GM21825 (cell line): ENCODE data around the gene KRTAP4-3.
"Not testable (repeated sequence)": the region's sequence is repeated elsewhere in the genome, so short reads cannot be mapped to it uniquely, and the experiment has no call there.

ENCODE experiments used
- ATAC-seq: cut with Tn5 transposase; IDR thresholded peaks from one replicate; pipeline ENCODE4 v1.9.1; 2021; ENCODE audit warnings: mild to moderate bottlenecking, moderate library complexity; ENCODE audit not compliant: unreplicated experiment

Gene KRTAP4-3

DNA sequence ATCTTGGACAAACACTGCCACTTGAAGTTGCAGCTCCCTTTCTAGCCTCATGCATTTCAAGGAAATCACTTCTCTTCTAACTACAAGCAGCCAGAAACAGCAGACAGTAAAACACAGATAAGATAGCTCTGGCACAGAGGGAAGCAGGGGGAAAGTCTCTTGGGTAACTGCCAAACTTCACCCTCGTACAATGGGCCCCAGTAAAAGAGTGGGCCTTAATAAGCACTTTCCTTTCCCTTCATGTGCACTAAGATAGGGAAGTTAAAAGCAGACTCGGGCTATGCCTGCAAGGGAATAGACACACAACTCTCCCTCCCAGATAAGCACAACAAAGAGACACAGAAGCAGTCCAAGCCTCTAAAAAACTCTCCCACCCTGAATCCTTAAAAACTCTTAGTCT is 14.2 kb downstream of the KRTAP4-3 start:
- no peak for ATAC-seq

DNA sequence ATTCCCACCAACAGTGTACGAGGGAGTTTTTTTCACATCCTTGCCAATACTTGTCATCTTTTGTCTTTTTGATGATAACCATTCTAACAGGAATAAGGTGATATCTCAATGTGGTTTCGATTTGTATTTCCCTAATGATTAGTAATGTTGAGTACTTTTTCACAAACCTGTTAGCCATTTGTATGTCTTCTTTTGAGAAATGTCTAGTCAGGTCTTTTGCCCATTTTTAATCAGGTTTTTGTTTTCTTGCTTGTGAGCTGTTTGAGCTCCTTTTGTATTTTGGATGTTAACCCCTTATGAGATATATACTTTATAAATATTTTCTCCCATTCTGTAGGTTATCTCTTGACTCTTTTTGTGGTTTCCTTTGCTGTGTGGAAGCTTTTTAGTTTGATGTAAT is 16.5 kb downstream of the KRTAP4-3 start:
- no peak for ATAC-seq

GRCh38 chr17:41150026-41150425 is 18.0 kb downstream of the KRTAP4-3 start:
- ATAC-seq = no peak

DNA sequence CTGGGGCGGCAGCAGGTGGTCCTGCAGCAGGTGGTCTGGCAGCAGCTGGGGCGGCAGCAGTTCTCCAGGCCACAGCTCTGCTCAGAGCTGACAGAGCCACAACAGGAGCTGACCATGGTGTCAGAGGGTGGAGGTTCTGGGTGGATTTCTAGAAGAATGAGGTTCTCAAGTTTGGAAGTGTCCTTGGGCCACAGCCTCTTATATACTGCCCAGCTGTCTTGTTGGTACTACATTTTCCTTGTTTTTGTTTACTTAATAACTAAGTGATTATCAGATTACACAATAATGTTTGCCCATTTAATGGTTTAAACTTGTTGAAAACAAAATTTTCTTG is 18.4 kb downstream of the KRTAP4-3 start, which contains the start of gene KRTAP4-5:
Gene KRTAP4-5 (minus strand): TSS at position 174 of the 334 bp plus-strand sequence. CDS start 58 bp downstream, at position 116.
- ATAC-seq = no peak

DNA sequence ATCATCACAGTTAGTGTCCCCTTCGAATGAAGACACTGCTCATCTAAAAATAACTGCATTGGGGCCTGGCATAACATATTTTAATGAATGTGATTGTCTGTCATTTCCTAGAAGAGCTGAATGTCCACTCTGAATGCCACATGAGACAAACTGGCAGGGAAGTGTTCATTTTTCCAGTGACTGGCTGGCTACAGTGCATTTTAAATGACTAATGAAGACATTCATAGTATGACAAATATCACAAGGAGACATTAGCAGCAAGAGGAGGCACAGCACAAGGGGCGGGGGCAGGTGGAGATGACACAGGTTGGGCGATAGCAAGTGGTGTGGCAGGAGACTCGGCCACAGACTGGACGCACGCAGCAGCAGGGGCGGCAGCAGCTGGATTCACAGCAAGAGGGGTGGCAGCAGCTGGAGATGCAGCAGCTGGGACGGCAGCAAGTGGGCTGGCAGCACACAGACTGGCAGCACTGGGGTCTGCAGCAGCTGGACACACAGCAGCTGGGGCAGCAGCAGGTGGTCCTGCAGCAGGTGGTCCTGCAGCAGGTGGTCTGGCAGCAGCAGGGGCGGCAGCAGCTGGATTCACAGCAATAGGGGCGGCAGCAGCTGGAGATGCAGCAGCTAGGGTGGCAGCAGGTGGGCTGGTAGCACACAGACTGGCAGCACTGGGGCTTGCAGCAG is 18.9 kb downstream of the KRTAP4-3 start:
- ATAC-seq = not testable (repeated sequence)

DNA sequence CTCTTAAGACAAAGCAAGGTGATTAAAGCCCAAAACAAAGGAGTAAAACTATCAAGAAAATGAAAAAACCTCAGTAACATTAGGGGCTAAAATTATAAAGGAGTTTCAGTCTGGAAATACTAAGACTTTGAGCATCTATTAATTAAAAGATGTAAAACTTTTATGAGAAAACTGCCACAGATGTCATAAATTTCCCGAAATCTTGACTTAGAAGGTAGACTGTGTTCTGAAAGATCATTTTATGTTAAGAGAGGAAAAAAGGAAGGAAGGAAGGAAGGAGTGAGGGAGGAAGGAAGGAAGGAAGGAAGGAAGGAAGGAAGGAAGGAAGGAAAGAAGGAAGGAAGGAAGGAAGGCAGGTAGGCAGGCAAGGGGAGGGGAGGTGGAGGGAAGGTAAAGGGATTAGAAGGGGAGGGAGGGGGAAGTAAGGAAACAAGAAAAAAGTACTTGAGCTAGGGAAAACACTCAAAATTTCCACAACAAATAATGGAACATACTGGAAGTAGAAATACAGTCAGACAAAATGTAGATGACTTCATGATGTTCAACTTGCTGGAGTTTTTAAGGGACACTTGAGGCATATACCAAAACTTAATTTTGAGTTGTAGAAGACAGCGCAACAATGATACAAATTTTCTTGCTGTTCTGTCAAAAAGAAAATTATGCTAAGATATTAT is 20.4 kb downstream of the KRTAP4-3 start:
- no peak for ATAC-seq

- no peak for ATAC-seq
Measured at GRCh38 chr17:41145261-41145660, 22.8 kb downstream of the KRTAP4-3 start.

GRCh38 chr17:41144846-41145245 is 23.2 kb downstream of the KRTAP4-3 start:
- no peak for ATAC-seq

GRCh38 chr17:41141361-41141760 is 26.7 kb downstream of the KRTAP4-3 start:
- ATAC-seq = no peak

- ATAC-seq = no peak
Measured at GRCh38 chr17:41140360-41141131, 27.5 kb downstream of the KRTAP4-3 start, which contains the start of gene KRTAP4-6. KRTAP4-6 (minus strand) TSS chr17:41140544; CDS start chr17:41140487, 57 bp downstream.

- not testable (repeated sequence) for ATAC-seq
Measured at GRCh38 chr17:41139865-41140264, 28.2 kb downstream of the KRTAP4-3 start.

DNA sequence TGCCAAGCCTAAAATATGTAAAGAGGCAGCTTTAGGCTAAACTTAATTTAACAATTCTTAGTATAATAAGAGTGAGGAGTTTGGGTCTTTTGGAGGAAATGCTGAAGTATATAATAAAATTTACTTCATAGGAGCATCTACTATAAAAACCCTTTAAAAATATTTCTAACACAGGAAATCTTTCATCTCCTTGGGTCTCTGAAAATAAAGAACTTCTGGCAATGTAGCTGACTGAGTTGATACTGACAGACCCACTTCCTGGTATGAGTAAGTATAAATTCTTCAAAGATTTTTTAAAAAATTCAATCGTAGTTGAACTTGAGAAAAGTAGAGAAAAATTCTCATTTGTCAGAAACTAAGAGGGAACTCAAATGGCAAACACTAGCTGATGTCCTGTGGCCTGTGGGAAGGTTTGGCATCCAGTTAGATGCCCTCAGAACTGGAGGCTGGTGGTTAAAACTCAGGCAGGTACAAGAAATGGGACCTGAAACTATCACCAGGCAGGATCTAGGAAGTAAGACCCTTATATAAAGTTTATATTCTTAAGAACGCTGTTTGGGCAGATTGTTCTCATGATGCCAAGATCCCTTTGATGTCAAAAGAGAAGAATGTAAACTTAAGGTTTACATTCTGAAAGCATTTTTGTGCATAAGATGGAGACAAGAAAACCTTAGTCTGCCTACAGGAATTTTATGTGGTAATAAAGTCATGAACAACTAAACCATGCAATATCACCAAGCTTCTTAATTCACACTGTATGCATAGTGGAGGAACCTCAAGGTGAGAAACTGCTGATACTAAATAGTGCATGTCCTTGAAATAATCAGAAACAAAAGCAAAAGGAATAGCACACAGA is 33.9 kb downstream of the KRTAP4-3 start:
- no peak for ATAC-seq

DNA sequence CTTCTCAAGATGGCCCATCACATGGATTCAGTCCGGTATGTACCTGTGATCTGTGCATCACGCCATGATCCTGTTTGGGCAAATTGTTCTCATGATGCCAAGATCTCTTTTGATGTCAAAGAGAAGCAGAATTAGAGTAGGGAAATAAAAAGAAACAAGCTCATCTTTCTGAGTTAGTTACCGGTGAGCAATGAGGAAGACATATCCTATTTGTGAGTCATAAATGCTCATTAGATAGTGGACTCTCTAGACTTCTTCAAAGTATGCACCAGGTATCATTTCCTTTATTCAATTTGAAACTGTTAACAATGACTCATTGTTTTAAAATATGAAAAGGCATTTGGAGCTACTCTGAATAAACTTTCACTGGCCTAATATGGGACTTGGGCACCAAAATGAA is 36.0 kb downstream of the KRTAP4-3 start:
- ATAC-seq = no peak

DNA sequence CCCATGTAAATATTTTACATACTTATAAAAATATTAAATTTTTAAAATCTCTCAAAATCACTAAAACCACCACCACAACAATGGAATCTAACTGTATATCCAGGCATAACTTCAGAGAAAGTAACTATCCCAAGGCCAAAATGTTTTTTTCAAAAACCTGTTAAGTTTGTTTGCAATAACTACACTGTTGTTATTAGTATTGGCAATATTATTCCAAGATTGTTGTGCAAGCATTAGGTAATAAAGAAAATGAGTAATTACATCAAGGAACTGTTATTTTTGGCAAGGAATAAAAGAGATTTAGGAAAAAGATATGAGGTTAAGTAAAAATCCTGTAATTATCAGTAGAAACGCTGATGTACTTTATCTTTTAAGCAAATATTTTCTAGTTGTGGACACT is 40.6 kb downstream of the KRTAP4-3 start:
- ATAC-seq = no peak

GRCh38 chr17:41126412-41126811 is 41.6 kb downstream of the KRTAP4-3 start:
- no peak for ATAC-seq

GRCh38 chr17:41125064-41125463 is 43.0 kb downstream of the KRTAP4-3 start:
- ATAC-seq = no peak

DNA sequence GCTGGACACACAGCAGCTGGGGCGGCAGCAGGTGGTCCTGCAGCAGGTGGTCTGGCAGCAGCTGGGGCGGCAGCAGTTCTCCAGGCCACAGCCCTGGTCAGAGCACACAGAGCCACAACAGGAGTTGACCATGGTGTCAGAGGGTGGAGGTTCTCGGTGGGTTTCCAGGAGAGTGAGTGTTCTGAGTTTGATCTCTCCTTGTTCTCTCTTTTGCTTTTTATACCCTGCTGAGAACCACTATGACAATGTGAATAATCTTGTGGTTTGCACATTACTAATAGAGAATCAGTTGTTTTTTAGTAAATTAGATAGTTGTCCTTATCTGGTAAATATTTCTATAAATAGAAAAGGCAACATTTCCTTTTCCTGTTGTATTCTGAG is 44.0 kb downstream of the KRTAP4-3 start, which contains the start of gene KRTAP4-12:
Gene KRTAP4-12 (minus strand): TSS at position 192 of the 381 bp plus-strand sequence. CDS start 60 bp downstream, at position 132.
- ATAC-seq = not testable (repeated sequence)

- not testable (repeated sequence) for ATAC-seq
Measured at GRCh38 chr17:41123292-41123990, 44.6 kb downstream of the KRTAP4-3 start.

DNA sequence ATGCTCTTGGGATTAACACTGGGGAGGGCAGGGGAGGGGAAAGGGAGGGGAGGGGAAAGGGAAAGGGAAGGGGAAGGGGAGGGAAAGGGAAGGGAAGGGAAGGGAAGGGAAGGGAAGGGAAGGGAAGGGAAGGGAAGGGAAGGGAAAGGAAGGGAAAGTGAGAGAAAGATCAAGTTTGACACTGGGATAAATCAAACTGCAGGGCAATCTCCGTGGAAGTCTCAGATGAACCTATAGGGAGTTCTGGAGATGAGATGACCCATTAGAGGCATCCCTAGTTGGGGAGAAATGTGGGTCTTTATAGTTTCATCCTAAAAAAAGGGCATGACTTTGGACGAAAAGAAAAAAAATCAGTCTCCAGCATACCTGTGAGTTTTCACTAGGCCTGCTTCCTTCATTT is 46.3 kb downstream of the KRTAP4-3 start:
- no peak for ATAC-seq
